C4-2B (cell line): Measurements from ENCODE around the gene CMIP.

Experiments used
- H3K27ac ChIP-seq: fragments of 450-650 bp; 2 replicates; pipeline ENCODE4 v1.5.1; 2017
- CTCF ChIP-seq: fragments of 450-650 bp; conservative IDR thresholded peaks from 2 replicates; pipeline ENCODE4 v1.5.1; 2017; ENCODE audit warnings: mild to moderate bottlenecking
- ZFX ChIP-seq: fragments of 450-650 bp; IDR thresholded peaks from 2 replicates; pipeline ENCODE4 v1.6.1; 2017

Gene CMIP

GRCh38 chr16:81585785-81586184, 141.2 kb downstream of the CMIP start:
- peak overlapping the region; percentile 19; the same call in 1 of the 2 replicates for H3K27ac ChIP-seq
- TF ChIP-seq ZFX (no peak), CTCF (no peak; the same call in 1 of the 2 replicates)

- no peak overlapping the region for H3K27ac ChIP-seq
- TF ChIP-seq CTCF (no peak), ZFX (no peak)
These were observed 141.8 kb downstream of the CMIP start for GRCh38 chr16:81586417-81586816.

- TF ChIP-seq CTCF (no peak), ZFX (no peak)
- no peak overlapping the region for H3K27ac ChIP-seq
These were observed 142.5 kb downstream of the CMIP start for GRCh38 chr16:81586977-81587625.

GRCh38 chr16:81587626-81588160, 143.1 kb downstream of the CMIP start:
- no peak for TF ChIP-seq ZFX
- TF ChIP-seq CTCF: no peak
- no peak overlapping the region for H3K27ac ChIP-seq

- TF ChIP-seq ZFX (no peak), CTCF (no peak)
- H3K27ac ChIP-seq: no peak overlapping the region
These were observed 143.9 kb downstream of the CMIP start for GRCh38 chr16:81588326-81589081.

- no peak overlapping the region for H3K27ac ChIP-seq
- no peak for TF ChIP-seq ZFX
- TF ChIP-seq CTCF: no peak
These were observed 145.5 kb downstream of the CMIP start for GRCh38 chr16:81589975-81590650.
